Lower lobe of right lung (tissue), 2 donors: ENCODE measurements around the gene F2RL1. TPM values are rescaled to one million over a fixed set of nuclear protein-coding genes. Genes with fewer than 3 reads are reported as not detected.

ENCODE experiments used
- ATAC-seq, 2 donors: fragments of 200-7000 bp; cut with Tn5 transposase; one replicate each; pipeline ENCODE4 v1.9.1; 2020 to 2022; ENCODE audit warnings: mild to moderate bottlenecking in 2 of 2, moderate library complexity in 2 of 2
- DNase-seq: peaks from one replicate; pipeline ENCODE4 v3.0.0-alpha.2; 2020
- H3K27ac ChIP-seq: fragments of 200-600 bp; one replicate; pipeline ENCODE4 v1.8.0; 2022
- H3K27me3 ChIP-seq: fragments of 200-600 bp; one replicate; pipeline ENCODE4 v1.8.0; 2022; ENCODE audit warnings: low read depth
- H3K36me3 ChIP-seq: fragments of 200-600 bp; one replicate; pipeline ENCODE4 v1.8.0; 2022; ENCODE audit warnings: mild to moderate bottlenecking
- H3K4me1 ChIP-seq: fragments of 200-600 bp; one replicate; pipeline ENCODE4 v1.8.0; 2022
- H3K4me3 ChIP-seq: fragments of 200-600 bp; one replicate; pipeline ENCODE4 v1.8.0; 2022; ENCODE audit warnings: mild to moderate bottlenecking
- H3K9me3 ChIP-seq: fragments of 200-600 bp; one replicate; pipeline ENCODE4 v1.8.0; 2022
- CTCF ChIP-seq: fragments of 200-600 bp; IDR thresholded peaks from one replicate; pipeline ENCODE4 v1.8.0; 2022; ENCODE audit warnings: antibody characterized with exemption, mild to moderate bottlenecking
- intact Hi-C: fragments of 100-400 bp; cut with DNase I; formaldehyde crosslinking; loops from one replicate; pipeline ENCODE4 v1.11.0; 2022
- total RNA-seq: library from RNA; stranded (reverse); fragmentation: NEBNext Ultra II Directional; extraction: Animal tissue kit (Norgen Biotek cat#: 25700); gene quantifications from one replicate; pipeline ENCODE4 v1.2.1, GENCODE V29; 2021
- donor health status: DM: no; HTN: yes; CAD: no; lungs with severe emphysema.

F2RL1 gene
- total RNA-seq, 1 donor from 2014 or later: 5.9 TPM

GRCh38 chr5:76874088-76874581, 55.3 kb downstream of the F2RL1 start:
- ATAC-seq (no peak), DNase-seq (no peak)
- H3K36me3 ChIP-seq: no peaks in the 10 kb centered on the region
- no peak overlapping the region for H3K4me3 ChIP-seq
- H3K9me3 ChIP-seq: no peaks in the 10 kb centered on the region
- no peaks in the 10 kb centered on the region for H3K27me3 ChIP-seq
- no peak for TF ChIP-seq CTCF
- H3K27ac ChIP-seq: no peak overlapping the region
- H3K4me1 ChIP-seq: no peaks in the 10 kb centered on the region
- intact Hi-C loops: no loop called here

Other genes starting within 250 kb of the F2RL1 start
- not detected for gene F2RL2, start 195.6 kb upstream of the F2RL1 start, total RNA-seq
- 18.6 TPM for gene F2R, start 102.9 kb upstream of the F2RL1 start, total RNA-seq
- 1.2 TPM for gene S100Z, start 31.0 kb downstream of the F2RL1 start, total RNA-seq
- 0.53 TPM for gene CRHBP, start 134.0 kb downstream of the F2RL1 start, total RNA-seq
- gene AGGF1, start 211.4 kb downstream of the F2RL1 start, total RNA-seq: 20.4 TPM